Measurements from ENCODE around the gene HTR3C. TPM values are rescaled to one million over a fixed set of nuclear protein-coding genes. Genes with fewer than 3 reads are reported as not detected.

HTR3C gene
- polyA plus RNA-seq, 1 of the 3 experiments (the other 2 are of a cell fraction) = not detected

- TF ChIP-seq, protein P1, sequence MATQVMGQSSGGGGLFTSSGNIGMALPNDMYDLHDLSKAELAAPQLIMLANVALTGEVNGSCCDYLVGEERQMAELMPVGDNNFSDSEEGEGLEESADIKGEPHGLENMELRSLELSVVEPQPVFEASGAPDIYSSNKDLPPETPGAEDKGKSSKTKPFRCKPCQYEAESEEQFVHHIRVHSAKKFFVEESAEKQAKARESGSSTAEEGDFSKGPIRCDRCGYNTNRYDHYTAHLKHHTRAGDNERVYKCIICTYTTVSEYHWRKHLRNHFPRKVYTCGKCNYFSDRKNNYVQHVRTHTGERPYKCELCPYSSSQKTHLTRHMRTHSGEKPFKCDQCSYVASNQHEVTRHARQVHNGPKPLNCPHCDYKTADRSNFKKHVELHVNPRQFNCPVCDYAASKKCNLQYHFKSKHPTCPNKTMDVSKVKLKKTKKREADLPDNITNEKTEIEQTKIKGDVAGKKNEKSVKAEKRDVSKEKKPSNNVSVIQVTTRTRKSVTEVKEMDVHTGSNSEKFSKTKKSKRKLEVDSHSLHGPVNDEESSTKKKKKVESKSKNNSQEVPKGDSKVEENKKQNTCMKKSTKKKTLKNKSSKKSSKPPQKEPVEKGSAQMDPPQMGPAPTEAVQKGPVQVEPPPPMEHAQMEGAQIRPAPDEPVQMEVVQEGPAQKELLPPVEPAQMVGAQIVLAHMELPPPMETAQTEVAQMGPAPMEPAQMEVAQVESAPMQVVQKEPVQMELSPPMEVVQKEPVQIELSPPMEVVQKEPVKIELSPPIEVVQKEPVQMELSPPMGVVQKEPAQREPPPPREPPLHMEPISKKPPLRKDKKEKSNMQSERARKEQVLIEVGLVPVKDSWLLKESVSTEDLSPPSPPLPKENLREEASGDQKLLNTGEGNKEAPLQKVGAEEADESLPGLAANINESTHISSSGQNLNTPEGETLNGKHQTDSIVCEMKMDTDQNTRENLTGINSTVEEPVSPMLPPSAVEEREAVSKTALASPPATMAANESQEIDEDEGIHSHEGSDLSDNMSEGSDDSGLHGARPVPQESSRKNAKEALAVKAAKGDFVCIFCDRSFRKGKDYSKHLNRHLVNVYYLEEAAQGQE (IDR thresholded peaks at IDR 0.05; ENCODE audit: low read depth, low read length) = no peak
- no peak for TF ChIP-seq JUND (IDR thresholded peaks at IDR 0.05)
- TF ChIP-seq, protein P2, sequence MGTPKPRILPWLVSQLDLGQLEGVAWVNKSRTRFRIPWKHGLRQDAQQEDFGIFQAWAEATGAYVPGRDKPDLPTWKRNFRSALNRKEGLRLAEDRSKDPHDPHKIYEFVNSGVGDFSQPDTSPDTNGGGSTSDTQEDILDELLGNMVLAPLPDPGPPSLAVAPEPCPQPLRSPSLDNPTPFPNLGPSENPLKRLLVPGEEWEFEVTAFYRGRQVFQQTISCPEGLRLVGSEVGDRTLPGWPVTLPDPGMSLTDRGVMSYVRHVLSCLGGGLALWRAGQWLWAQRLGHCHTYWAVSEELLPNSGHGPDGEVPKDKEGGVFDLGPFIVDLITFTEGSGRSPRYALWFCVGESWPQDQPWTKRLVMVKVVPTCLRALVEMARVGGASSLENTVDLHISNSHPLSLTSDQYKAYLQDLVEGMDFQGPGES (IDR thresholded peaks at IDR 0.05; ENCODE audit: low read depth, low read length) = no peak
Observed at GRCh38 chr3:184078851-184079250, 26.0 kb downstream of the HTR3C start (continued).

GRCh38 chr3:184081116-184081830, 28.4 kb downstream of the HTR3C start:
- Histone ChIP-seq H3K9me3 (no peaks in the 10 kb centered on the region), H3K27me3 (ENCODE audit: insufficient read depth) (no peaks in the 10 kb centered on the region), H3K36me3 (replicated peaks in 1 of 2; ENCODE audit: control insufficient read depth in 1 of 2, insufficient read depth in 2 of 2, low read length in 1 of 2) (no peaks in the 10 kb centered on the region), H3K4me2 (no peak overlapping the region), H3K79me2 (ENCODE audit: insufficient read depth) (no peaks in the 10 kb centered on the region), H3K4me3 (ENCODE audit: low read depth in 2 of 2, low read length in 1 of 2) (no peak overlapping the region), H3K9ac (no peak overlapping the region), H3K4me1 (ENCODE audit: control insufficient read depth in 1 of 2, insufficient read depth in 2 of 2, low read depth in 1 of 2, low read length in 1 of 2) (no peaks in the 10 kb centered on the region), H3K9me2 (no peaks in the 10 kb centered on the region), H3F3A (replicated peaks; ENCODE audit: insufficient read depth) (no peaks in the 10 kb centered on the region), H2AFZ (ENCODE audit: low read depth) (no peak overlapping the region), H4K20me1 (ENCODE audit: insufficient read depth) (no peaks in the 10 kb centered on the region), H3K27ac (ENCODE audit: low read depth in 2 of 2, low read length in 1 of 2) (no peak overlapping the region)
- WGBS (ENCODE audit: low lambda C conversion rate) = 17% methylated on average over 1 of the region's 16 CpGs
- POLR2A ChIA-PET = no interaction called here
- TF ChIP-seq SMC3 (IDR thresholded peaks at IDR 0.05; ENCODE audit: low read depth, low read length) (no peak), TAF1 (IDR thresholded peaks at IDR 0.05; ENCODE audit: borderline replicate concordance, low read depth, low read length) (no peak), USF1 (IDR thresholded peaks at IDR 0.05; ENCODE audit: borderline replicate concordance, low read depth) (no peak), TCF12 (IDR thresholded peaks at IDR 0.05) (no peak), RAD21 (IDR thresholded peaks at IDR 0.05; ENCODE audit: low read length) (no peak), NRF1 (IDR thresholded peaks at IDR 0.05; ENCODE audit: low read depth, low read length) (no peak)
- TF ChIP-seq, protein P3, sequence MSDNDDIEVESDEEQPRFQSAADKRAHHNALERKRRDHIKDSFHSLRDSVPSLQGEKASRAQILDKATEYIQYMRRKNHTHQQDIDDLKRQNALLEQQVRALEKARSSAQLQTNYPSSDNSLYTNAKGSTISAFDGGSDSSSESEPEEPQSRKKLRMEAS (IDR thresholded peaks at IDR 0.05; ENCODE audit: low read depth) = no peak
- CTCF ChIA-PET = no interaction called here
- no peak for DNase-seq
